ENCODE data around the gene FUT9.

DNA sequence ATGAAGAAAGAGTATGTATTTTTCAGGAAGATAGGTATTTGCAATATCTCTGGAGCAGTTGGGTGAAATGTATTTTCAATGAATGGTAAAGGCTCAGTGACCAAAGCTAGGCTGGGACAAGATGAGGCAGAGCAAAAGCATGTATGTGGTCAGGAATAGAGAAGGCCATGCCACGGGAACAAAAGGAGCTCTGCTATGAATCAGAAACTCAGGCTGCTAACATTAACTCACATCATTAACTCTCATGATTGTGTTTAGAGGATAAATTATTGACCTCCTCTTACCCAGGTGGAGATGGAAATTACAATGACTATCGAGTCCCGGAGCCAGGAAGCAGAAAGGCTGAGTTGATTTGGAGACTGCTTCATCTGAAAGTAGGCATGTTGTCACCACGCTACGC lies 220.2 kb downstream of the FUT9 start:
- no peak for TF ChIP-seq CTCF (IDR thresholded peaks at IDR 0.05)
- no peak for TF ChIP-seq POLR2A (IDR thresholded peaks at IDR 0.05)
